ENCODE measurements around the gene ZMAT3.

DNA sequence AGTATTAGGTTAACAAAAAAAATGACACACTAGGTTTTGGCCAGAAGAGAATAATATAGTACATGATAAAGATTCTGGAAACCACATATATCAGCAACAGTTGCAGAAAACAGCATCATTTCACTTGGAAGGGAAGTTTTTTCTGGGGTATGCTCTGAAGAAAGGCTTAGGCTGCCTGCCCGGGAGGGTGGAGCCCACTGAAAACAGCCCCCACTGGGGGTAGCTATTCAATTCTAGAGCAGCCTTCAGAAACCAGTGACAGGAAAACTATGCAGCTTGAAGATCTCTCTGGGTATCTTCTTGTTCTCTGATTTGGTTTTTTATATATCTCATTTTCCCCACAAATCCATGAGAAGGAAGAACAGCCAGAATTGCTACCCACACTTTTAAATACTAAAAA is 43.2 kb downstream of the ZMAT3 start:
- TF ChIP-seq RFX5 (IDR thresholded peaks at IDR 0.05; ENCODE audit: low read depth, low read length) (no peak), POLR2A (IDR thresholded peaks at IDR 0.05; ENCODE audit: low read depth, low read length) (no peak), USF2 (IDR thresholded peaks at IDR 0.05; ENCODE audit: low read depth, low read length) (no peak), BHLHE40 (IDR thresholded peaks at IDR 0.05; ENCODE audit: low read depth, low read length) (no peak), SMC3 (IDR thresholded peaks at IDR 0.05; ENCODE audit: low read depth, low read length) (no peak), MXI1 (IDR thresholded peaks at IDR 0.05; ENCODE audit: borderline replicate concordance, low read depth, low read length) (no peak)
- TF ChIP-seq, protein P1, sequence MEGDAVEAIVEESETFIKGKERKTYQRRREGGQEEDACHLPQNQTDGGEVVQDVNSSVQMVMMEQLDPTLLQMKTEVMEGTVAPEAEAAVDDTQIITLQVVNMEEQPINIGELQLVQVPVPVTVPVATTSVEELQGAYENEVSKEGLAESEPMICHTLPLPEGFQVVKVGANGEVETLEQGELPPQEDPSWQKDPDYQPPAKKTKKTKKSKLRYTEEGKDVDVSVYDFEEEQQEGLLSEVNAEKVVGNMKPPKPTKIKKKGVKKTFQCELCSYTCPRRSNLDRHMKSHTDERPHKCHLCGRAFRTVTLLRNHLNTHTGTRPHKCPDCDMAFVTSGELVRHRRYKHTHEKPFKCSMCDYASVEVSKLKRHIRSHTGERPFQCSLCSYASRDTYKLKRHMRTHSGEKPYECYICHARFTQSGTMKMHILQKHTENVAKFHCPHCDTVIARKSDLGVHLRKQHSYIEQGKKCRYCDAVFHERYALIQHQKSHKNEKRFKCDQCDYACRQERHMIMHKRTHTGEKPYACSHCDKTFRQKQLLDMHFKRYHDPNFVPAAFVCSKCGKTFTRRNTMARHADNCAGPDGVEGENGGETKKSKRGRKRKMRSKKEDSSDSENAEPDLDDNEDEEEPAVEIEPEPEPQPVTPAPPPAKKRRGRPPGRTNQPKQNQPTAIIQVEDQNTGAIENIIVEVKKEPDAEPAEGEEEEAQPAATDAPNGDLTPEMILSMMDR (conservative IDR thresholded peaks at IDR 0.05; ENCODE audit: low read depth, low read length), result no peak

Measured in IMR-90 (cell line).